Measurements from ENCODE around the gene ARHGAP1. TPM values are rescaled to one million over a fixed set of nuclear protein-coding genes. Genes with fewer than 3 reads are reported as not detected.

Gene ARHGAP1
- total RNA-seq, 1 donor from 2014 or later: 98.1 TPM

DNA sequence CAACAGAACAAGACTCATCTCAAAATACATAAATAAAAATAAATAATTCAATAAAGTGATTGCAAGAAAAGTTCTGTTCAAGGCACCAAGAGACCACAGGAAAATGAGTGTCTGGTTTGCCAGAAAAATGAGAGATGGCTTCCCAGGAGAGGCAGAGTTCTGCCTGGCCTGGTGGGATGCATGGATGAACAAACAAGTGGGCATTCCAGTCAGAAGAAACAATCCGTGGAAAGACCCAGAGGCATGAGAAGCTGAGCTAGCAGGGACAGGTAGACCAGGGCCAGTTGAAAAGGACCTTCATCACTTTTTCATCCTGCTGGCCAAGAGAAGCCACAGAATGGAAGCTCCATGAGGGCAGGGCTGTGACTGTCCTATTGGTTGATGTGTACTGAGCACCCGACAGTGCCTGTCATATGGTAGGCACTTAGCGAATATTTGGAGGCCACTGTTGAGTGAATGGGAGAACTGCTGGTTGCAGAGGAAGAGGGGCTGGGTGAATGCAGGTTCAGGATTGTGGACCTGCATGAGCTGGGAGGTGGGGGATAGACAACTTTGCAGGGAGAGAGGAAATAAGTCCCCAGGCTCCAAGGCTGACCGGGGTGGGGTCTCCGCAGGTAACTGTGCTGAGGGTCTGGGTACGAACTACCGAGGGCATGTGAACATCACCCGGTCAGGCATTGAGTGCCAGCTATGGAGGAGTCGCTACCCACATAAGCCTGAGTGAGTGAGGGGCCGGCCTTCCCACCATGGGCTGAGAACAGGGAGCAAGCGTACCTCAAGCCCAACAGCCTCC, 22.3 kb upstream of the ARHGAP1 start:
- no peak overlapping the region for H3K4me3 Mint-ChIP-seq (ENCODE audit: unreplicated experiment)
- no peaks in the 10 kb centered on the region for H3K9me3 Mint-ChIP-seq (ENCODE audit: unreplicated experiment)
- no peaks in the 10 kb centered on the region for H3K27me3 Mint-ChIP-seq (ENCODE audit: unreplicated experiment)
- peaks cover 8% of the 10 kb centered on the region for H3K4me1 Mint-ChIP-seq (ENCODE audit: unreplicated experiment)
- no peak for DNase-seq (ENCODE audit: extremely low spot score, unreplicated experiment)
- H3K27ac Mint-ChIP-seq (ENCODE audit: unreplicated experiment): no peak overlapping the region
- no peak for TF ChIP-seq CTCF (IDR thresholded peaks at IDR 0.05)
- H3K36me3 Mint-ChIP-seq (ENCODE audit: unreplicated experiment): no peaks in the 10 kb centered on the region

DNA sequence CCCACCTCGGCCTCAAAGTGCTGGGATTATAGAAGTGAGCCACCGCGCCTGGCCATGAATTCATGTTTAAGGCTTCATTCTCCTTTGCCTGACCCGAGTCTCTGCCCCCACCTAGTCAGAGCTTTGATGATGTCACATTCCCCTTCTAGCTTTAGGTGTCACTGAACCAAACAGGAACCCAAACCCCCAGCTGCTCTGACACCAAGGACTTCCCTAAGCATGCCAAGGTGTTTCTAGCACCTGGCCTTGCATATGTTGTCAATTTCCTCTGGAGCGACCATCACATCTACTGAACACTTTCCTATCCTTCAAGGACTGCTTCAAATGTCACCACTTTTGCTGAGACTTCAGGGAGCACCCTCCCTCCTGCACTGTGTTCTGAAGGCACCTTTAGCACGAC, 20.9 kb upstream of the ARHGAP1 start:
- Mint-ChIP-seq H3K4me3 (ENCODE audit: unreplicated experiment) (no peak overlapping the region), H3K4me1 (ENCODE audit: unreplicated experiment) (peaks cover 8% of the 10 kb centered on the region), H3K27me3 (ENCODE audit: unreplicated experiment) (no peaks in the 10 kb centered on the region), H3K36me3 (ENCODE audit: unreplicated experiment) (no peaks in the 10 kb centered on the region), H3K9me3 (ENCODE audit: unreplicated experiment) (no peaks in the 10 kb centered on the region), H3K27ac (ENCODE audit: unreplicated experiment) (no peak overlapping the region)
- no peak for DNase-seq (ENCODE audit: extremely low spot score, unreplicated experiment)
- no peak for TF ChIP-seq CTCF (IDR thresholded peaks at IDR 0.05)

GRCh38 chr11:46719543-46720218, 19.3 kb upstream of the ARHGAP1 start:
- H3K4me1 Mint-ChIP-seq (ENCODE audit: unreplicated experiment): peaks cover 16% of the 10 kb centered on the region
- no peak for DNase-seq (ENCODE audit: extremely low spot score, unreplicated experiment)
- no peaks in the 10 kb centered on the region for H3K27me3 Mint-ChIP-seq (ENCODE audit: unreplicated experiment)
- H3K4me3 Mint-ChIP-seq (ENCODE audit: unreplicated experiment): no peak overlapping the region
- no peak for TF ChIP-seq CTCF (IDR thresholded peaks at IDR 0.05)
- H3K36me3 Mint-ChIP-seq (ENCODE audit: unreplicated experiment): no peaks in the 10 kb centered on the region
- no peak overlapping the region for H3K27ac Mint-ChIP-seq (ENCODE audit: unreplicated experiment)
- no peaks in the 10 kb centered on the region for H3K9me3 Mint-ChIP-seq (ENCODE audit: unreplicated experiment)

DNA sequence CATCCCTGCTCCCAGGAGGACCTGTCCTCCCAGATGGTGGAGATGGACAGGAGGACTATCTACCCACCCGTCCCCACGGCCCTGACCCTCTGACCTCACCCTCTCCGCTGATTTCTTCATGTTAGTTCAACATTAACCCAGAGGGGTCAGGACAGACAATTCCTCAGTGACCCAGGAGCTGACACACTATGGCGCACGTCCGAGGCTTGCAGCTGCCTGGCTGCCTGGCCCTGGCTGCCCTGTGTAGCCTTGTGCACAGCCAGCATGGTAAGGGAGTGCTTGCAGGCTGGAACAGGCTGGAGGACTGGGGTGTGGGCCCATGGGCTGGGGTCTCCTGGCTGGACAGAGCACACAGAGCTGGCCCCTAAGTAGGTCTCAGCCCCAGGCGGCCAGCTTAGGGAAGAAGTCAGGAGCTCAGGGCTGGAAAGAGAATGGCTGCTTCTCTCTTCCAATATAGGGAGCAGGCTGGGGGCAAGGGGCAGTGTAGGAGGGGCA, 18.7 kb upstream of the ARHGAP1 start, which contains the start of gene F2:
Gene F2, plus strand, starts transcription at position 166 of the 495 bp plus-strand sequence. Its CDS starts 23 bp downstream, at position 189.
- no peak for DNase-seq (ENCODE audit: extremely low spot score, unreplicated experiment)
- no peaks in the 10 kb centered on the region for H3K36me3 Mint-ChIP-seq (ENCODE audit: unreplicated experiment)
- no peak within 1 kb of the TSS for H3K4me3 Mint-ChIP-seq (ENCODE audit: unreplicated experiment)
- no peaks in the 10 kb centered on the region for H3K27me3 Mint-ChIP-seq (ENCODE audit: unreplicated experiment)
- H3K9me3 Mint-ChIP-seq (ENCODE audit: unreplicated experiment): no peaks in the 10 kb centered on the region
- H3K4me1 Mint-ChIP-seq (ENCODE audit: unreplicated experiment): peaks cover 22% of the 10 kb centered on the region
- no peak within 1 kb of the TSS for H3K27ac Mint-ChIP-seq (ENCODE audit: unreplicated experiment)
- no peak for TF ChIP-seq CTCF (IDR thresholded peaks at IDR 0.05)

Data from osteocyte (in vitro differentiated cells).